ENCODE measurements around the gene DPP6.
"Not testable (repeated sequence)": the region's sequence is repeated elsewhere in the genome, so short reads cannot be mapped to it uniquely, and the experiment has no call there.

DPP6 gene

DNA sequence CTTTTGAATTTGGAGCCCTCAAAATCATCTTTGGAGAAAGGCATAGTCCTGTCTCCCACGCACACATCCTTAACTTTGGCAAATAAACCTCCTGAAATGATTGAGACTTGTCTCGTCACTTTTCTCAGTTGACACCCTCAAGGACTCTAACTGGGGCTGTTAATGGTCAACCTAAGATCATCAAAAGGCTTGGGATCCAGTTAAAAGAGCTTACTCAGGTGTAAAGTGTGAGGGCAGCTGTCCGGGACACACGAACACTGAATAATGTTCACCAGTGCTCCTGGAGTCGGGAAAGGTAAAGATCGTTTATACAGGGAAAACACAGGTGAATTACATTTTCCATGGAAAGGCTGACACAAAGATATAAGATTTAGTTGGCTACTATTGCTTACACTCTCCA is 866.1 kb downstream of the DPP6 start:
- no peak for DNase-seq

DNA sequence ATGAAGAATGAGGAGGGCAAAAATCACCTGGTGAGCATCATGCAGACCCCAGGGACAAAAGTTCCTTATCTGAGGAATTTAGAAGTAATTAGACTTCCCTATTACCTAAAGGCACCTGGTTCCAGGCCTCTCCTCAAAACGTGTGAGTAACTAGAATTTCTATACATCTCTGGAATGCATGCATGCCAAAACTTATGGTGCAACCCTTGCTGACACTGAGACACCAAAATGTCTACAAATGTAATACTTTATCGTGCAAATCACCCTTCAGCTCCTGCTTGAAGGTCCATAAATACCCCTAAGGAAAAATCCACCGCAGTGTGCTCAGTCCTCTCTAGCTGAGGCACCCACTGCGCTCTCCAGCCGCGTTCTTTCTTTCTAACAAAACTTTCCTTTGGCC is 866.5 kb downstream of the DPP6 start:
- no peak for DNase-seq

DNA sequence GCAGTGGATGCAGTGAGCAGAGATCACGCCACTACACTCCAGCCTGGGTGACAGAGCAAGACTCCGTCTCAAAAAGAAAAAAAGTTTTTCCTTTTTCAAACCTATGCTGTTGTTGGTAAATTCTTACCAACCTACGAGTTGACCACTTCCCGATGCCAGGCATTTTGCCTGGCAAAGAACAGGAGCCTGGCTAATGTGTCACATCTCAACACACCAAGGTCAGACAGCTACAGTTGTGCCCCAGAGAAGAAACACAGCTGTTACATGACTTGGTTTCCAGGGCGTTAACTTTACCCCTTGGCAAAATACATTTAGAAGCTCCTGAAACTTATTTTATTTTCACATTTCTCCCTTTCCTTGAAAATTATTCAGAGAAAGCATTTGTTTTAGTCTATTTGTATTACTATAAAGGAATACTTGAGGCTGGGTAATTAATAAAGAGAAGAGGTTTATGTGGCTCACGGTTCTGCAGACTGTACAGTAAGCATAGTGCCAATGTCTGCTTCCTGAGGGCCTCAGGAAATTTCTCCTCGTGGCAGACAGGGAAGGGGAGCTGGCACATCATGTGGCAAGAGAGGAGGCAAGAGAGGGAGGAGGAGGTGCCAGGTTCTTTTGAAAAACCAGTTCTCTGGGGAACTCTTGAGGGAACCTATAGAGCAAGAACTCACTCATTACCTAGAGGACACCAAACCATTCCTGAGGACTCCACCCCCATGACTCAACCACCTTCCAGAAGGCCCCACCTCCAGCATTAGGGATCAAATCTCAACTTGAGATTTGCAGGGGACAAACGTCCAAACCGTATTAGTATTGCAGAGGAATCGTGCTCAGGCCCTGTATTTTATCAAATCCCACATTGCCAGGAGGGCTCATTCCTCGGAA is 867.4 kb downstream of the DPP6 start:
- no peak for DNase-seq

DNA sequence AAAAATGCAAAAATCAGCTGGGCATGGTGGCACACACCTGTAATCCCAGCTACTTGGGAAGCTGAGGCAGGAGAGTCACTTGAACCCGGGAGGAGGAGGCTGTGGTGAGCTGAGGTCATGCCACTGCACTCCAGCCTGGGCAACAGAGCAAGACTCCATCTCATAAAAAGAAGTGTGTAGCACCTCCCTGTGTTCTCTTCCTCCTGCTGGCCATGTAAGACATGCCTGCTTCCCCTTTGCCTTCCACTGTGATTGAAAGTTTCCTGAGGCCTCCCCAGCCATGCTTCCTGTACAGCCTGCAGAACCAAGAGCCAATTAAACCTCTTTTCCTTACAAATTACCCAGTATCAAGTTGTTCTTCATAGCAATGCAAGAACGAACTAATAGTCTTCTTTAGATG is 870.3 kb downstream of the DPP6 start:
- DNase-seq: not testable (repeated sequence)

DNA sequence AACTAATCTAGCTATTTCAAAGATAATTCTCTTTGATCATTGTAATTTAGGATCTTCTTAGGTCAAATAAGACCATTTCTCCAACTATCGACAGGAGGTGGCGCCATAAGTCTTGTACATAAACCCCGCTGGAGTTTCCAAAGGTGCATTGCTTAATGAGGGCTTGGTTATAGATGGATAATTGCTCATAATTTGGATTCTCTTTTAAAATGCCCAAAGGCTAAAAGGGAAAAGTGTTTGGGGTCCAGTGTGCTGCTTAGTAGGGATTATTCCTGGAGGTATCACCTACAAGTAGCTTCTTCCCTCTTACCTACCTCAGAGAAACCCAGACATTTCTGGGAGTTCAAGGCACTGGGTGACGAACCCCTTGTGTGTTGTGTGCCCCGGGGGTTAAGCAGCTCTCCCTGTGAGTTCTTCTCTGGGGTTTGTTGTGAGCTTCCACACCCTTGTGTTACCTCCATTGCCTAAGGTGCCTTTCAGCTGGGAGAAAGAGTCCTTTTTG is 875.5 kb downstream of the DPP6 start:
- peak; percentile 86 for DNase-seq

DNA sequence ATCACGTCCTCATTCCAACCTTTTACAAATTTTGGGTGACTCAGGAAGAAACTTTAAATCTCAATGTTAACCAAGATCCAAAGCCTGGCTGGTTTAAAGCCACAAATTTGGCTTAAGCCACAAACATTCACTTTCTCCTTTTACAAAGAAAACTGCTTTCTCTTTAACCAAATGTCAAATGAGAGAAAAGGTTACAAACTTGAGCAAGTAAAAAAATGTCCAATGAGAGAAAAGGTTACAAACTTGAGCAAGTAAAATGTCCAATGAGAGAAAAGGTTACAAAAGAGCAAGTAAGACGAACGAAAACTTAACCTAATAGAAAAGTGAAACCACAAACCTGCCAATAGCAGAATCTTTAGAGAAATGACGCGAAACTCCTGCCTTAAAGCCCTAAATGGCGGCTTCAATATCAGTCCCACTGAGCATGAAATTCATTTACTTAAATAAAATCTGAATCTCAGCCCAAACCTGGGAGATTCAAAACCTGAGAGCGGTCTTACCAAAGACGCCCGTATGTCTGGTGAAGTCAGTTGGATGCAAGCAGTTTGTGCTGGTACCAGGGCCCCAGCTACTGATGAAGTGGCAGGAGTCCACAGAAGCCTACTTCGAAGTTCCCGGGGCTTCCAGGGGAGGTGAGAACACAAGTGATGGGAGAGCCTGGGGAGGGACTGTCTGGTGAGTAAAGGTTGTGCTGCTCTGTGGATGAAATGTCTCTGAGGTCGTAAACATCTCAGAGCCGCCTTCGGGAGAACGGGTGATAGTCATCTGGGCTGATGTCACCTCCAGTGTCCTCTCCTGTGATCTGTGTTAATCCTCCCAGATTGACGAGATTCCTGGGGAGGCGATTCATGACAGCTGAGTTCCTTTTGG is 876.2 kb downstream of the DPP6 start:
- no peak for DNase-seq

DNA sequence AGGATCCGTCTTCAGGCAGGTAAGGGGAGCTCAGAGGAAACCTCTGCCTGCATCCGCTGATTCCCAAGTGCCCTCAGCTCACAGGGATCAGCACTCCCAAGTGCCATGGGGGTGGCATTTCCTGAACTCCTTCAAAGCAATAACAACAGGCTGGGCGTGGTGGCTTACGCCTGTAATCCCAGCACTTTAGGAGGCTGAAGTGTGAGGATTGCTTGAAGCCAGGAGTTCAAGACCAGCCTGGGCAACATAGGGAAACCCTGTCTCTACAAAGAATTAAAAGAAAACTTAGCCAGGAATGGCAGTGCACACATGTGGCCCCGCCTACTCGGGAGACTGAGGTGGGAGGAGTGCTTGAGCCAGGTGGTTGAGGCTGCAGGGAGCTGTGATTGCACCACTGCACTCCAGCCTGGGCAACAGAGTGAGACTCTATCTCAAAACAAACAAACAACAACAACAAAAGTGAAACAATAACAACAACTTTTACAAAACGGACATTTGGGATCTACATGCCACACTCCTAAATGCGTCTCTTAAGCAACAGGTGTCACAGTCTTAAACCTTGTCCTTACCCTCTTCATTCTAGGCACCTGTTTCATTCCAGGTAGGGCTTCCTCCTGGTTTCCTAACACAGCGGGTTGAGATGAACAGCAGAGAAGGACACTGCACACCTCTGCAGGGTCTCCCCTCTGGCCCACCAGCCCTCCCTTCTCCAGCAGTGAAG is 877.0 kb downstream of the DPP6 start:
- DNase-seq: no peak

DNA sequence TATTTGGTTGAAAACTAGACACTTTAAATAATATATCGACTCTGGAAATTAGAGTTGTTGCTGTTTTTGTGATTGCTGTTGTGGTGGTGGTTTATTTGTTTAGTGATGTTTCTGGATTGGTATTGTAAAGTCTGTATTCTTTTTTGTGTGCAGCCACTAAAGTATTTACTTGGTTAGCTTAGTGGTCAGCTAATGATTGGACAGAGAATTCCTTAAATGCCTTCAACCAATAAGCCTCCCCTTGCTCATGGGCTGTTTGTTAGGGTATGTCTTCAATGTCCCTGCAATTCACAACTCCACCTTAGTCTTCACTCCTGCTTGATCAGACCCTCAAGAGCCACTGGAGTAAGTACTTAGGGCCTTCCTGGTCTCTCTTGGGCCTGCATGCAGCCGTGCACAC is 879.7 kb downstream of the DPP6 start:
- DNase-seq: no peak

DNA sequence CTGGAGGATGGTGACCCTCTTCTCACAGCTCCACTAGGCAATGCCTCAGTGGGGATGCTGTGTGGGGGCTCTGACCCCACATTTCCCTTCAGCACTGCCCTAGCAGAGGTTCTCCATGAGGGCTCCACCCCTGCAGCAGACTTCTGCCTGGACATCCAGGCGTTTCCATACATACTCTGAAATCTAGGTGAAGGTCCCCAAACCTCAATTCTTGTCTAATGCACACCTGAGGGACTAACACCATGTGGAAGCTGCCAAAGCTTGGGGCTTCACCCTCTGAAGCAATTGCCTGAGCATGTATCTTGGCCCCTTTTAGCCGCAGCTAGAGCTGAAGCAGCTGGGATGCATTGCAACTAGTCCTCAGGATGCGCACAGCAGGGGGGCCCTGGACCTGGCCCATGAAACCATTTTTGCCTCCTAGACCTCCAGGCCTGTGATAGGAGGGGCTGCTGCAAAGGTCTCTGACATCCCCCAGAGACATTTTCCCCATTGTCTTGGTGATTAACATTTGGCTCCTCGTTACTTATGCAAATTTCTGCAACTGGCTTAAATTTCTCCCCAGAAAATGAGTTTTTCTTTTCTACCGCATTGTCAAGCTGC is 882.3 kb downstream of the DPP6 start:
- not testable (repeated sequence) for DNase-seq

DNA sequence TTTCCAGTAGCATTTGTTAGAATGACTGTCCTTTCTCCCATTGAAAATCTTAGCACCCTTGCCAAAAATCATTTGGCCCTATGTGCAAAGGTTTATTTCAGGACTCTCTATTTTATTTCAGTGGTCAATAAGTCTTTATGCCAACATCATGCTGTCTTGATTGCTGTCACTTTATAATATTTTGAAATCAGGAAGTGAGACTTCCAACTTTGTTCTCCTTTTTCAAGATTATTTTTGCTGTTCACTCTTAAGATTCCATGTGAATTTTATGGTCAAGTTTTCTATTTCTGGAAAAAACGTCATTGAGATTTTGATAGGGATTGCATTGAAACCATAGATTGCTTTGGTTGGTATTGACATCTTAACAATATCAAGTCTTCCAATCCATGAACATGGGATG is 885.6 kb downstream of the DPP6 start:
- no peak for DNase-seq

DNA sequence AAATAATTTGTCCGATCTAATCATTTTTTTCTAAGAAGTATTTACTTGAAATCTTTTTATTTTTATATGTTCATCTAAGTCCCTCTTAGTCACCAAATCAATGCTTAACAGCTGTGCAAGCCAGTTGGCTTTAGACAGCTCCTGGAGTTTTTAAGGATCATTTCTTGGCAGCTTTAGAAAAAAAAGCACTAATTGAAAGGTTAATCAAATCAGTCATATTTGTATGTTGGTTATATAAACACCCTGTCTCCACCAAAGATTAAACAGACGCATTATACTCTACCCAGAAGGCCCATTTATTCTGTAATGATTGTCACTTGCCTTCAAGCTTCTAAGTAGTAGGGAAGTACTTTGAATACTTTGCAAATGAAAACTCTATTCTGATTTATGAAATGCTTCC is 890.5 kb downstream of the DPP6 start:
- no peak for DNase-seq
